Eye (tissue), 1 donor: ENCODE measurements around the gene RSPH10B2.
"Not testable (repeated sequence)": the region's sequence is repeated elsewhere in the genome, so short reads cannot be mapped to it uniquely, and the experiment has no call there.

Experiments
- DNase-seq: peaks from one replicate; pipeline ENCODE4 v3.0.0-alpha.2; 2015

Gene RSPH10B2

GRCh38 chr7:6753964-6754363 lies at the start of gene RSPH10B2:
Gene RSPH10B2 (plus strand): TSS chr7:6754103. CDS start chr7:6757678, 3,575 bp downstream.
- DNase-seq, result not testable (repeated sequence)

GRCh38 chr7:6705959-6706665 lies 47.8 kb upstream of the RSPH10B2 start:
- no peak for DNase-seq

GRCh38 chr7:6706666-6707407 lies 47.1 kb upstream of the RSPH10B2 start, which contains the start of gene ZNF12:
Gene ZNF12 (minus strand): TSS chr7:6706947. CDS start chr7:6705173, 1,774 bp downstream.
- peak; percentile 98 for DNase-seq

- no peak for DNase-seq
Measured at GRCh38 chr7:6708304-6708703, 45.6 kb upstream of the RSPH10B2 start.

GRCh38 chr7:6709808-6710207 lies 44.1 kb upstream of the RSPH10B2 start:
- DNase-seq, result no peak

GRCh38 chr7:6714360-6714759 lies 39.5 kb upstream of the RSPH10B2 start:
- DNase-seq, result no peak

- not testable (repeated sequence) for DNase-seq
Measured at GRCh38 chr7:6715898-6716297, 38.0 kb upstream of the RSPH10B2 start.

GRCh38 chr7:6718124-6718523 lies 35.8 kb upstream of the RSPH10B2 start:
- DNase-seq, result no peak

GRCh38 chr7:6724351-6724750 lies 29.6 kb upstream of the RSPH10B2 start:
- not testable (repeated sequence) for DNase-seq

GRCh38 chr7:6725003-6725402 lies 28.9 kb upstream of the RSPH10B2 start:
- no peak for DNase-seq

- not testable (repeated sequence) for DNase-seq
Measured at GRCh38 chr7:6726341-6726740, 27.6 kb upstream of the RSPH10B2 start.

GRCh38 chr7:6727663-6728062 lies 26.2 kb upstream of the RSPH10B2 start:
- no peak for DNase-seq

GRCh38 chr7:6728893-6729491 lies 24.9 kb upstream of the RSPH10B2 start:
- not testable (repeated sequence) for DNase-seq

- DNase-seq, result peak; percentile 96
Measured at GRCh38 chr7:6729492-6730342, 24.2 kb upstream of the RSPH10B2 start.

- no peak for DNase-seq
Measured at GRCh38 chr7:6730343-6730633, 23.6 kb upstream of the RSPH10B2 start.

- DNase-seq, result not testable (repeated sequence)
Measured at GRCh38 chr7:6738415-6738814, 15.5 kb upstream of the RSPH10B2 start.

- DNase-seq, result not testable (repeated sequence)
Measured at GRCh38 chr7:6744410-6745100, 9.3 kb upstream of the RSPH10B2 start.

- DNase-seq, result not testable (repeated sequence)
Measured at GRCh38 chr7:6749335-6749734, 4.6 kb upstream of the RSPH10B2 start.

- not testable (repeated sequence) for DNase-seq
Measured at GRCh38 chr7:6750173-6750572, 3.7 kb upstream of the RSPH10B2 start.

GRCh38 chr7:6761186-6761585 lies 7.3 kb downstream of the RSPH10B2 start:
- not testable (repeated sequence) for DNase-seq

- not testable (repeated sequence) for DNase-seq
Measured at GRCh38 chr7:6781581-6781980, 27.7 kb downstream of the RSPH10B2 start.

GRCh38 chr7:6789353-6789752 lies 35.5 kb downstream of the RSPH10B2 start:
- not testable (repeated sequence) for DNase-seq
